ENCODE data around the gene MR1. TPM values are rescaled to one million over a fixed set of nuclear protein-coding genes. Genes with fewer than 3 reads are reported as not detected.
A peak's percentile ranks its signal among the peaks of the same experiment; 100 is the strongest.

The MR1 gene
- total and polyA plus RNA-seq, 2 of the 13 experiments (the other 11 are each of a cell fraction or from before 2014, with no cell fraction given) = 7.7 to 10.4 TPM

- no peak for TF ChIP-seq ZNF879 (CRISPR knock-in tag; IDR thresholded peaks at IDR 0.05)
- TF ChIP-seq ZNF101 (CRISPR knock-in tag; IDR thresholded peaks at IDR 0.05; ENCODE audit: borderline replicate concordance, low read depth) = no peak
- TF ChIP-seq KLF13 (CRISPR knock-in tag; IDR thresholded peaks at IDR 0.05) = no peak
- TF ChIP-seq GTF3A (CRISPR knock-in tag; conservative IDR thresholded peaks at IDR 0.05) = no peak
- 0 out of 2 replicates have a peak, but pooled peaks have one; percentile 41 for TF ChIP-seq HMGXB3 (CRISPR knock-in tag; IDR thresholded peaks at IDR 0.05; ENCODE audit: borderline replicate concordance)
- no peak for TF ChIP-seq ZBTB25 (CRISPR knock-in tag; IDR thresholded peaks at IDR 0.05)
- TF ChIP-seq MXI1 (IDR thresholded peaks at IDR 0.05; ENCODE audit: borderline replicate concordance, low read depth, low read length) = no peak
- no peak for TF ChIP-seq ATF2 (CRISPR knock-in tag; IDR thresholded peaks at IDR 0.05)
- no peak for TF ChIP-seq HBP1 (CRISPR knock-in tag; IDR thresholded peaks at IDR 0.05; ENCODE audit: low read depth)
- TF ChIP-seq ZNF770 (CRISPR knock-in tag; IDR thresholded peaks at IDR 0.05) = 0 out of 2 replicates have a peak, but pooled peaks have one; percentile 16
- TF ChIP-seq TFDP2 (CRISPR knock-in tag; IDR thresholded peaks at IDR 0.05) = no peak
- TF ChIP-seq SNAI1 (CRISPR knock-in tag; IDR thresholded peaks at IDR 0.05; ENCODE audit: borderline replicate concordance) = no peak; the same call in 1 of the 2 replicates
- TF ChIP-seq U2AF1 (optimal IDR thresholded peaks at IDR 0.05; ENCODE audit: low read depth, low read length) = no peak
- TF ChIP-seq NR2F6 (IDR thresholded peaks at IDR 0.05) = no peak
- 0 out of 2 replicates have a peak, but pooled peaks have one; percentile 43 for TF ChIP-seq NR2F6 (CRISPR knock-in tag; IDR thresholded peaks at IDR 0.05)
- 0 out of 2 replicates have a peak, but pooled peaks have one; percentile 47 for TF ChIP-seq ARNT2 (CRISPR knock-in tag; IDR thresholded peaks at IDR 0.05; ENCODE audit: low read depth)
- no peak for TF ChIP-seq SIN3B (IDR thresholded peaks at IDR 0.05; ENCODE audit: low read length)
Measured at GRCh38 chr1:181089676-181090544, 56.1 kb downstream of the MR1 start (continued).
